Measurements from ENCODE around the gene NRCAM. TPM values are rescaled to one million over a fixed set of nuclear protein-coding genes. Genes with fewer than 3 reads are reported as not detected.

NRCAM gene
- total and polyA plus RNA-seq, 2 of the 8 experiments (the other 6 are each of a cell fraction or from before 2014, with no cell fraction given): 2.7 to 3.8 TPM

GRCh38 chr7:108265007-108265406 lies 191.2 kb downstream of the NRCAM start:
- H3K27ac ChIP-seq (ENCODE audit: low read depth, low read length): no peak overlapping the region
- H2AK5ac ChIP-seq (ENCODE audit: low read depth, low read length): no peak overlapping the region
- no peak overlapping the region for H2BK5ac ChIP-seq (ENCODE audit: low read depth, low read length)
- no peak overlapping the region for H2BK20ac ChIP-seq (ENCODE audit: low read length)
- POLR2A ChIA-PET (ENCODE audit: partially characterized antibody): no interaction called here
- no peak overlapping the region for H3K4me3 ChIP-seq (ENCODE audit: extremely low read depth in 1 of 4, insufficient read depth in 2 of 4, low read depth in 3 of 4, low read length in 4 of 4)
- no peaks in the 10 kb centered on the region; a peak in 1 of 7 replicates for H3K4me1 ChIP-seq (replicated peaks in 1 of 4; ENCODE audit: control insufficient read depth in 3 of 4, insufficient read depth in 4 of 4, low read length in 3 of 4)
- H3K23me2 ChIP-seq (ENCODE audit: low read depth, low read length): no peaks in the 10 kb centered on the region
- 86% methylated on average over 3 of the region's 3 CpGs; no CpG with 5 or more reads in 1 of the 2 experiments for WGBS, 2 experiments (ENCODE audit: extremely low coverage in 1 of 2, insufficient coverage in 1 of 2, insufficient read length in 1 of 2, insufficient replicate concordance in 2 of 2, low coverage in 1 of 2, low lambda C conversion rate in 2 of 2, missing lambda C conversion rate in 1 of 2)
- H3K18ac ChIP-seq (ENCODE audit: extremely low read depth, low read length): no peak overlapping the region
- no peak overlapping the region for H4K5ac ChIP-seq (ENCODE audit: insufficient read length, low read depth, low read length)
- no peak overlapping the region for H2BK120ac ChIP-seq (replicated peaks; ENCODE audit: low read depth, low read length)
- H3K23ac ChIP-seq (ENCODE audit: insufficient read length): no peak overlapping the region
- H3K79me2 ChIP-seq (ENCODE audit: control insufficient read depth in 1 of 2, insufficient read depth in 2 of 2, low read length in 2 of 2): no peaks in the 10 kb centered on the region
- H3K56ac ChIP-seq (replicated peaks; ENCODE audit: insufficient read length, low read depth, low read length): no peak overlapping the region
- no peaks in the 10 kb centered on the region for H4K20me1 ChIP-seq (replicated peaks in 1 of 2; ENCODE audit: control insufficient read depth in 1 of 2, insufficient read depth in 2 of 2, low read length in 2 of 2)
- H3K14ac ChIP-seq (ENCODE audit: insufficient read length): no peak overlapping the region
- H3K79me1 ChIP-seq (ENCODE audit: low read depth, low read length): no peaks in the 10 kb centered on the region
- H4K8ac ChIP-seq (ENCODE audit: extremely low read depth, insufficient read depth, low read length): no peak overlapping the region
- H3K27me3 ChIP-seq (replicated peaks in 1 of 4; ENCODE audit: control insufficient read depth in 3 of 4, extremely low read depth in 1 of 4, insufficient read depth in 3 of 4, low read length in 3 of 4): no peaks in the 10 kb centered on the region; a peak in 1 of 7 replicates
- no peak overlapping the region for H3K4ac ChIP-seq (replicated peaks; ENCODE audit: insufficient read length, low read depth, low read length)
- no peak overlapping the region for H4K91ac ChIP-seq (replicated peaks; ENCODE audit: insufficient read length, low read length)
- no peak overlapping the region for H2BK12ac ChIP-seq (ENCODE audit: low read depth, low read length)
- H2AFZ ChIP-seq (ENCODE audit: low read length): no peak overlapping the region
- TF ChIP-seq BACH1 (IDR thresholded peaks at IDR 0.05; ENCODE audit: low read length) (no peak), NRF1 (IDR thresholded peaks at IDR 0.05; ENCODE audit: low read depth, low read length) (no peak), SIX5 (IDR thresholded peaks at IDR 0.05; ENCODE audit: low read depth, low read length) (no peak), SIRT6 (IDR thresholded peaks at IDR 0.05; ENCODE audit: low read length) (no peak), HDAC2 (IDR thresholded peaks at IDR 0.05; ENCODE audit: borderline replicate concordance in 1 of 2, low read depth in 2 of 2, low read length in 2 of 2) (no peak), RNF2 (IDR thresholded peaks at IDR 0.05; ENCODE audit: borderline replicate concordance, low read depth, low read length, missing control alignments, poor library complexity, severe bottlenecking) (no peak), CHD1 (IDR thresholded peaks at IDR 0.05; ENCODE audit: low read depth, low read length) (no peak), CREB1 (IDR thresholded peaks at IDR 0.05) (no peak)
- no peaks in the 10 kb centered on the region for H3K9me3 ChIP-seq (ENCODE audit: insufficient read depth in 2 of 2, low read depth in 1 of 2, low read length in 1 of 2)
- no peak overlapping the region for H3K9ac ChIP-seq (replicated peaks in 1 of 4; ENCODE audit: extremely low read depth in 1 of 4, low read depth in 3 of 4, low read length in 3 of 4)
- H2BK15ac ChIP-seq (ENCODE audit: low read length): no peak overlapping the region
- H3K4me2 ChIP-seq (ENCODE audit: insufficient read depth in 1 of 2, low read depth in 2 of 2, low read length in 2 of 2): no peak overlapping the region
- no peaks in the 10 kb centered on the region for H3K36me3 ChIP-seq (ENCODE audit: control insufficient read depth in 2 of 4, insufficient read depth in 4 of 4, low read length in 3 of 4)
- FAIRE-seq (no peak), DNase-seq (ENCODE audit: low read depth in 1 of 2, low spot score in 2 of 2) (no peak)
- CTCF ChIA-PET (ENCODE audit: partially characterized antibody): no interaction called here

Measured in H1 (cell line).